Endometrial microvascular endothelial cells (primary cell): ENCODE results near the gene DDX17. TPM values are rescaled to one million over a fixed set of nuclear protein-coding genes. Genes with fewer than 3 reads are reported as not detected.

Experiments
- in situ Hi-C: cut with HindIII; loops from 2 replicates; pipeline ENCODE4 v1.10.0; 2017; ENCODE audit warnings: low sequenced_read_pairs, low pct_unique_long_range_greater_than_20kb; ENCODE audit errors: inconsistent ontology term
- total RNA-seq: library from RNA; depleted of rRNA; stranded (reverse); fragments of >200 nt; gene quantifications from one replicate; pipeline ENCODE4 v1.2.3, GENCODE V29; 2015; ENCODE audit errors: inconsistent ontology term

Gene DDX17
- total RNA-seq, 1 donor from 2014 or later: 239 TPM

- in situ Hi-C loops: no loop called here
Observed at GRCh38 chr22:38468443-38469305, 37.4 kb downstream of the DDX17 start.

DNA sequence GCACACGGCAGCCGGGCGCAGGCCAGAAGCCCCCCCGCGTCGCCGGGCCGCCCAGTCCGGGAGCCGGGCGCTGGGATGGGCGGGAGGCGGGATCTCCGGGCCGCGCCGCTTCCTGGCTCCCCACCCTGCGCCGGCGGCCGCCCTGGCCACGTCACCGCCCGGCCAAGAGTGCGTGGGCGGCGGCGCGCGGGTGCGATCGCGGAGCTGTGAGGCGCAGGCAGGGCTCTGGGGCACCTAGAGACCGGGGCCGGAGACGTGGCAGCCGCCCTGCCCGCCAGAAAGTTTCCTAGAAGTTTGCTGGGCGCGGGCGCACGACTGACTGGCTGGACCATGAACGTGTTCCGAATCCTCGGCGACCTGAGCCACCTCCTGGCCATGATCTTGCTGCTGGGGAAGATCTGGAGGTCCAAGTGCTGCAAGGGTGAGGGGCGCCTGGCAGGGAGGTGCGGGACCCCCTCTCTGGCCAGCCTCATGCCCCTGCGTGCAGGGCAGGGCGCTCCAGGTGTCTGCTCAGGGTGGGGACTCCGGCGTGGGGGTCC is 38.1 kb downstream of the DDX17 start, which contains the start of gene KDELR3:
Gene KDELR3, plus strand, starts transcription at position 193 of the 539 bp plus-strand sequence. Its CDS starts 138 bp downstream, at position 331.
- in situ Hi-C loops: no loop called here

DNA sequence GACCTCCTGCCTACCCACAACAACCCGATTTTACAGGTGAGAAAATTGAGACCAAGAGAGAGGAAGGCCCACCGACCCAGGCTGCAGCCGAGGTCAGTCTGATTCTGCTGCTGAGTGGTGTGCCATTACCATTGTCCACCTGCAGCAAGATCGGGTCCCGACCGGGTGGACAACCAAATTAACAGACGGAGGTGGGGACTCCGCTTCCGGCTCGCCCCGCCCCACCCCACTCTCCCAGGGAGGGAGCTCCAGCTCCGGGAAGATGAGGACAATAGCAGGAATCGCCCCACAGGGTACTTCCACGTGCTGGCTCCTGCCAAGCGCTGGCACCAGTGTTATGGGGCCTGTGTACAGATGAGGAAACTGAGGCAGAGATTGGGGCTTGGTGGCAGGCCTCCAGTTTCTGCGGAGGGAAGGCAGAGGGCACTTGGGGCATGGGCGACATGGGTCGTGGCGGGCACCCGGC is 38.6 kb downstream of the DDX17 start:
- in situ Hi-C loops: no loop called here

DNA sequence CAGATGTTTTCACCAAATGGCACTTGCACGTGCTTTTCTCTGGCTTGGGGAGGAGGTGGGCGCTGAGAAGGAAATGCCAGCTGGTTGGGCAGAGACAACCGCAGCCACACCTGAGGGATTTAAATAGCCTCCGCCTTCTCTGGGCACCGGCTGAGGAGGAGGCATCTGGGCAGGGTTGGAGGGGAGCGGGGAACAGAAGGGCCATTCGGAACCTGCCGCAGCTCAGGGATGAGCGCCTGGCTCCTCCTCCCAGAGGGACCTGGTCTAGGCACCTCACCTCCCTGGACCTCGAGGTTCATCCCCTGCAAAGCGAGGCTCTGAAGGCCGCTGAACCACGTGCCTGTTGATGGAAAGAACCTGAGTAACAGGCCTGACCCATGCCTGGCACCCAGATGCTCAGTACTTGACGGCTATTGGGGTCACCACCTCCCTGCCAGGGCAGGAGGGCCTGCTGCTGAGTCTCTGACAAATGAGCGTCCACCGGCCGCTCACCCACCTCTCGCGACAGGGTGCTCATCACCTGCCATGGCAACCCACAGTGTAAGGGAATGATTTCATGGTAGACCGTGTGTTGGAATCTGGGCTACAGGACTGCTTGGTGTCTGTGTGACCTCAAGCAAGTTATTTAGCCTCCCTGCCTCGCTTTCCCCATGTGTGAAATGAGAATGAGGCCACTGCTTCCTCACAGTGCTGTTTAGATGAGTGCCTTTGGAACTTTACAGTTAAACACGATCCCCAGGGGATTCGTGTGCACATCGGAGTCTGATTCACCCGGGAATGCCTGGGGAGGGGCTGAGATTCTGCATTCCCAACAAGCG is 40.2 kb downstream of the DDX17 start:
- in situ Hi-C loops: no loop called here

DNA sequence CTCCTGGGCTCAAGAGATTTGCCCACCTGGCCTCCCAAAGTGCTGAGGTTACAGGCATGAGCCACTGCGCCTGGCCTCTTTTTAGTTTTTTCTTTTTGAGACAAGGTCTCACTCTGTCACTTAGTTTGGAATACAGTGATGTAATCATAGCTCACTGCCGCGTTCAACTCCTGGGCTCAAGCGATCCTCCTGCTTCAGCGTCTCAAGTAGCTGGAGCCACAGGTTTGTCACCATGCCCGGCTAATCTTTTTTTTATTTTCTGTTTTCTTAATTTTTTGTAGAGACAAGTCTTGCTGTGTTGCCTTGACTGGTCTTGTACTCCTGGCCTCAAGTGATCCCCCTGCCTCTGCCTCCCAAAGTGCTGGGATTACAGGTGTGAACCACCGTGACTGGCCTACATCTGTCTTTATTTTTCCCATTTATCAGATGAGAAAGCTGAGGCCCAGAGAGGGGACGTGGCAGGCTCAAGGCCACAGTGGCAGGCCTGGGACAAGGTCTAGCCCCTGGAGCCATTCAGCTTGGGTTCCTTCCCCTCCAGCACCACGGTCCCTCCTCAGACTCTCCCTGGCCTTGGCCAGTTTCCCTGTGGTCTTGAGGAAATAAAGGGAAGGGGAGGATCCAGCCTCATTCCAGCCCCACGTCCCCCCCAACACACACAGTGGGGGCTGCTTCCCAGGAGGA is 41.0 kb downstream of the DDX17 start:
- in situ Hi-C loops: no loop called here

- in situ Hi-C loops: no loop called here
Observed at GRCh38 chr22:38462960-38463784, 42.9 kb downstream of the DDX17 start.

DNA sequence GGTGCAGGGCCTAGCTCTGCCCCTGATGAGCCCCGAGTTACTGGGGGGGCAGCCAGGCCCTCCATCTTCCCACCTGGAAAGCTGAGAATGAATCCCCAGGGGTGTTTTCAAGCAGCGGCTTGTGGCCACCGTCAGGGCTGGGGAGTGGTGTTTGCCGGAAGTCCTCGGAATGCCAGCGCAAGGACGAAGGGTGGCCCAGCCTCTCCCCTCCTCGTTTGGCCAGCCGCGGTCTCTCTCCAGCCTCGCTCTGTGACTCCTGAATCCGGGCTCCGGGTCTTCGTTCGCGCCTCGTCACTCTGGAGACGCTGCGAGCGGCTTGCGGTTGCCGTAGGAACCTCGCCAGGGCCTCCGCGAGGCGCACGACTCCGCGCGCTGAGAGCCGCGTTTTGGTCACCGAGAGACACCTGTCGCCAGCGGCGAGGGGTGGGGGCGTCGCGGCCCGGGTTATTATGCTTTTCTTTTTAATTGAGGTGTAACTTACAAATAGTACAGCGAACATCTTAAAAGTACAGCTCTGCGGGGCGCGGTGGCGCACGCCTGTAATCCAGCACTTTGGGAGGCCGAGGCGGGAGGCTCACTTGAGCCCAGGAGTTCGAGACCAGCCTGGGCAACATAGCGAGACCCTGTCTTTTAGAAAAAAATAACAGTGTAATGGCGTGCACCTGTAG is 44.6 kb downstream of the DDX17 start:
- in situ Hi-C loops: no loop called here

GRCh38 chr22:38461057-38461413 is 45.1 kb downstream of the DDX17 start:
- in situ Hi-C loops: no loop called here

GRCh38 chr22:38460426-38460840 is 45.7 kb downstream of the DDX17 start:
- in situ Hi-C loops: no loop called here

DNA sequence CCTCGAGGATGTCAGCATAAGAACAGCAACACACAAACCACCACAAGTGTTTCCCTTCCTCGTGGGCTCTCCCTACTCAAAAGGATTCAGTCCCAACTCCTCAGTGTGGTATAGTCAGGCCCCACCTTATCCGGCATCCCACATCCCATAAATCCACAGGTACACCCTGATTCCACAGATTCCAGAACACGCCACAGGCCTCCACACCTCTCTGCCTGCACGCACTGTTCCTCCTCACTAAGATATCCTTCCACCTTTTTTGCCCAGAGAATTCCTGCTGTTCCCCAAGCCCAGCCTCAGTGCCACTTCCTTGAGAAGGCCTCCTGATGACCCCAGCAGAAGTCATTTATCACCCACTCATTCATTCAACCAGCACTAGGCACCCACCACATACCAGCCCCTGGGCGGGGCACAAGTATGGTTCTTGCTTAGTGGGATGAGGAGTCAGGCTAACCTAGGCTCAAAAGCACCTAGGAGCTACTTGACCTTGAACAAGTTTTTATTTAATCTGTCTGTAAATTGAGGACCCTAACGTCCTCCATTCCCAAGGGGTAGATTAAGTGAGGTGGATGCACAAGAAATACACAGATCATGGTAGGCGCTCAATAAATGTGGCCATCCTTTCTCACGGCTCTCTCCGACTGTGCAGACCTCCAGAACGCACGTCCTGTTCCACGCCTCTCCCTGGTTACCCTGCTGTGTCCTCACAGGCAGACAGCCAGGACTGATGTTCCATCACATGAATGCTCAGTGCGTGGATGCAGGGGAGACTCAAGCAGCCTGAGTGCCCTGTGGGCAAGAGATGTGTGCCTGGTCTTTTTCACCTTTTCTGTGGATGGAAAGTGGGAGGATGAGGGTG is 49.0 kb downstream of the DDX17 start:
- in situ Hi-C loops: no loop called here

DNA sequence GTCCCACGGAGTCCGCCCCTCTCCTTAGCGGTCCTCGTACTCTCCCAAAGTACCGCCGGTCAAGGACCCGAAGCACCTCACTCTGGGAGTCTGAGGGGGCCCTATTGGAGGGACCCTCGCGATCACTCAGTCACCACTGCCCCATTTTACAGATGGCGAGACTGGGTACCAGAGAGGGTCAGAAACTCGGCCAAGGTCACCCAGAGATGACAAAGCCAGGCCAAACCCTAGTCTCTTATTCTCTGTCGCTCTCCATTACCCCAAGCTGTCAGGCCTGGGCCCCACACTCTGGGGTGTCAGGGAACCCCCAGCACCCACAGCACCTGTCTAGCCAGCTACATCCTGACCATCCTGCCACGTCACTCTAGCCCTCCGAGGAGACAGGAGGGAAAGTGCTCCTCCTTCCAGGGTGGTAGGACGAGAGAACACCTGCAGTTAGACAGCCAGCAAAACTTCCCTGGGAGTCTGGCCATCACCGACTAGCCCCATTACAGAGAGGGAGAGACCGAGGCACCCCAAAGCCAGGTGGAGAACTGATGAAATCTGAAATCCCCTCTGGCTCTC is 49.8 kb downstream of the DDX17 start:
- in situ Hi-C loops: no loop called here

- in situ Hi-C loops: no loop called here
Observed at GRCh38 chr22:38455530-38456271, 50.4 kb downstream of the DDX17 start.

- in situ Hi-C loops: no loop called here
Observed at GRCh38 chr22:38455076-38455529, 51.0 kb downstream of the DDX17 start, which contains the start of gene KCNJ4. Gene KCNJ4, minus strand, starts transcription at chr22:38455199. Its CDS starts 27,067 bp downstream, at chr22:38428132.

- in situ Hi-C loops: no loop called here
Observed at GRCh38 chr22:38454353-38455075, 51.6 kb downstream of the DDX17 start.

- in situ Hi-C loops: no loop called here
Observed at GRCh38 chr22:38453996-38454352, 52.1 kb downstream of the DDX17 start.
